BLaER1 treated with 17β-estradiol and CSF1 and Interleukin-3, amounts not matched to agents 10 nM and 100 nM (cell line): ENCODE measurements around the gene FAM98A.

ENCODE experiments used
- H3K27ac ChIP-seq, 11 experiments: shearing (Covaris generic); formaldehyde crosslinking; 2 replicates each; pipeline ENCODE4 v1.8.1; 2022
- H3K27me3 ChIP-seq, 11 experiments: shearing (Covaris generic); formaldehyde crosslinking; 2 replicates each; pipeline ENCODE4 v1.8.1; 2022
- H3K36me3 ChIP-seq, 11 experiments: shearing (Covaris generic); formaldehyde crosslinking; 2 replicates each; pipeline ENCODE4 v1.8.1; 2022
- H3K4me1 ChIP-seq, 10 experiments: shearing (Covaris generic); formaldehyde crosslinking; 2 replicates each; pipeline ENCODE4 v1.8.1; 2022
- H3K4me2 ChIP-seq, 11 experiments: shearing (Covaris generic); formaldehyde crosslinking; 2 replicates each; pipeline ENCODE4 v1.8.1; 2022
- H3K4me3 ChIP-seq, 10 experiments: shearing (Covaris generic); formaldehyde crosslinking; 2 replicates each; pipeline ENCODE4 v1.8.1; 2022
- H3K9ac ChIP-seq, 11 experiments: shearing (Covaris generic); formaldehyde crosslinking; 2 replicates each; pipeline ENCODE4 v1.8.1; 2022
- H3K9me3 ChIP-seq, 11 experiments: shearing (Covaris generic); formaldehyde crosslinking; replicated peaks in 1 of 11; 2 replicates each; pipeline ENCODE4 v1.8.1; 2022
- H4K20me1 ChIP-seq, 11 experiments: shearing (Covaris generic); formaldehyde crosslinking; 2 replicates each; pipeline ENCODE4 v1.8.1; 2022
- Cebpa-rat ChIP-seq, 11 experiments: shearing (Covaris generic); IDR thresholded peaks; 2 replicates each; pipeline ENCODE4 v1.8.1; 2022

Gene FAM98A

DNA sequence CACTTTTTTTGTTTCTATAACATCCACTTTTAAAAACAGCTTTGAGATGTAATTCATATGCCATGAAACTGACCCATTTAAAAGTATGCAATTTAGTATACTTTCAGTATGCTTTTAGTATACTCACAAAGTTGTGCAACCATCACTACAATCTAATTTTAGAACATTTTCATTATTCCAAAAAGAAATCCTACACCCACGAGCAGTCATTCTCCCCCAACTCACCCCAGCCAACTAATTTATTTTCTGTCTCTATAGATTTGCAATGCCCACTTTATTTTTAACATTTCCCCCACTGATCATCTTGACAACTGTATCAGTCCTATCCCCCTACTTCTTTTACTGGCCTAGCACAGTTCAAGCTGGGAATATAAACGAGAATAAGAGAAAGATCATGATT, 39.1 kb downstream of the FAM98A start:
- Histone ChIP-seq H3K27ac (no peak overlapping the region), H3K4me1 (peaks cover 8 to 48% (median 11%) of the 10 kb centered on the region in 10 experiments), H3K9ac (no peak overlapping the region), H4K20me1 (no peaks in the 10 kb centered on the region), H3K36me3 (peaks cover 0 to 45% (median 0%) of the 10 kb centered on the region in 11 experiments; a peak in 6 of 22 replicates), H3K4me3 (no peak overlapping the region), H3K9me3 (no peaks in the 10 kb centered on the region), H3K4me2 (peak overlapping the region in 4 of 11 experiments; percentile 5 to 35 (median 16); a peak in 4 of 22 replicates), H3K27me3 (no peaks in the 10 kb centered on the region)
- no peak for TF ChIP-seq Cebpa-rat (IDR thresholded peaks at IDR 0.05)

DNA sequence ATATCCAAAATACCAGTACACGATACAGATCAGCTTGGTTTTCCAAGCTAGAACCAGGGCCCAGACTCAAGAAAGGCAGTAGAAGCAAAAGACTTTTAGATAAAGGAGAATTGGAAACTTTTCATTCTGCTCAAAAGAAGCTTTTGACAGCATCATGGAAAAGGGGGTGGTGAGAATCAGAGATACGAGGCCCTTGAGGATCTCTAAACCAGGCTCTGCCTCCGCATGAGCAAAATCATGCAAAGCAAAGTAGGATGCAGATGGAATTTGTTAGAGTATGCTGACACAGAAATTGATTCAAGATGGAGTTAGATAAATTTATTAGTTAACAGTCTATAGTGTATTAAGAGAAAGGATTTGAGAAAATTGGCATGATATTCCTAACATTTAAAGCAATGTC, 39.8 kb downstream of the FAM98A start:
- TF ChIP-seq Cebpa-rat (IDR thresholded peaks at IDR 0.05): no peak
- peaks cover 0 to 45% (median 0%) of the 10 kb centered on the region in 11 experiments; a peak in 6 of 22 replicates for H3K36me3 ChIP-seq
- H3K27ac ChIP-seq: no peak overlapping the region
- no peaks in the 10 kb centered on the region for H4K20me1 ChIP-seq
- no peaks in the 10 kb centered on the region for H3K27me3 ChIP-seq
- no peak overlapping the region for H3K4me3 ChIP-seq
- H3K9me3 ChIP-seq: no peaks in the 10 kb centered on the region
- peaks cover 15 to 54% (median 18%) of the 10 kb centered on the region in 10 experiments for H3K4me1 ChIP-seq
- H3K4me2 ChIP-seq: peak overlapping the region in 4 of 11 experiments; percentile 5 to 35 (median 16); a peak in 4 of 22 replicates
- H3K9ac ChIP-seq: no peak overlapping the region

DNA sequence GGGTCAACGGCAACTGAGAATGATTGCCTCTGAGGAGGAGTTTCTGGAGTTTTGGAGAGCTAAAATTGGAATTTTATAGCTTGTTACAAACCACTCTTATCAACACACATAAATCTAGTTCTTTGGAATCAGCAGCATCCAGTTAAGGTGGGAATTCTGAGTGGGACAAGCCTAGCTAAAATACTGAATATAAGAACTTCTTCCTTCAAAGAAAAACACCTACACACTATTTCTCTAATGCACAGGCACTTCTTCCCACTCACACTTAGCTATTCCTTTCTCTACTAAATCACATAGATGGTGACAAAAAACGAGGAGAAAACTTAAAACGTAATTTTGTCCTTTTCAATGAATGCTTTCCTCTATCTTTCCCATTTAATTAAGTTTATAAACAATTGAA, 43.4 kb downstream of the FAM98A start:
- no peak for TF ChIP-seq Cebpa-rat (IDR thresholded peaks at IDR 0.05)
- Histone ChIP-seq H3K4me3 (peak overlapping the region in 7 of 10 experiments; percentile 1 to 28 (median 10); a peak in 5 of 20 replicates), H3K27me3 (no peaks in the 10 kb centered on the region), H4K20me1 (no peaks in the 10 kb centered on the region), H3K36me3 (peaks cover 0 to 24% (median 0%) of the 10 kb centered on the region in 11 experiments; a peak in 4 of 22 replicates), H3K4me2 (peak overlapping the region; percentile 76 to 90 (median 83)), H3K27ac (peak overlapping the region; percentile 75 to 89 (median 83)), H3K4me1 (peaks cover 19 to 91% (median 38%) of the 10 kb centered on the region in 10 experiments), H3K9ac (peak overlapping the region in 10 of 11 experiments; percentile 55 to 73 (median 69); a peak in 17 of 22 replicates), H3K9me3 (no peaks in the 10 kb centered on the region)

DNA sequence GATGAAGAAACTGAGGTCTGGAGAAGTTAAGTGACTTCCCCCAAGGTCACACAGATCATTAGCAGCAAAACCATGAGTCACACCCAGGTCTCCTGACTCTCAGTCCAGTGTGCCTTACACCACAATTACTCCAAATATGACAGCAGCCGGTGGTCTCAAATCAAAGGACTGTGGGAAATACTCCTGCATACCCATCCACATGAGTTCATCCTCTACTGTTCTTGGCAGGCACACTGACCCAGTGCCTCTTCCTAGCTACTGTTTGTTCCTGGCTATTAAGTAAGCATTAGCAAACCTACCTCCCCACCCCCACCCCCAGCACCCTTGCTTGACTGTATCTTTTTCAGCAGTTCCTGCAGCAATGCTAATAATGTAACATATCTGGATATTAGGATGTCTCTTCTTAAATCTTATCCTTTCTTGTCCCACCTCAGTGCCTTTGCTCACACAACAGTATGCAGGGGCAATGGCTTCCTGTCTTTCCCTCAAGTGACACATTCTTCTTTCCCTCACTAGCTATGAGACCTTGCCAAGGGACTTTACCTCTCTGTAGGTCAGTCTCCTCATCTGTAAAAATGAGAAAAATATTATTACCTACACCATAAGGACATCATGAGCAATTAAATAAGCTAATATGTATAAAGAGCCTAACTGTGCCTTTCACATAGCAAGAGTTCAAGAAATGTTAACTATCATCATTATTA, 46.2 kb downstream of the FAM98A start:
- Histone ChIP-seq H3K27me3 (no peaks in the 10 kb centered on the region), H3K9me3 (no peaks in the 10 kb centered on the region), H3K27ac (peak overlapping the region in 6 of 11 experiments; percentile 22 to 89 (median 84); a peak in 8 of 22 replicates), H3K4me2 (peak overlapping the region in 7 of 11 experiments; percentile 76 to 90 (median 84); a peak in 14 of 22 replicates), H3K4me1 (peaks cover 19 to 70% (median 38%) of the 10 kb centered on the region in 10 experiments), H3K9ac (no peak overlapping the region), H3K36me3 (peaks cover 0 to 11% (median 0%) of the 10 kb centered on the region in 11 experiments; a peak in 2 of 22 replicates), H3K4me3 (no peak overlapping the region), H4K20me1 (no peaks in the 10 kb centered on the region)
- no peak for TF ChIP-seq Cebpa-rat (IDR thresholded peaks at IDR 0.05)

DNA sequence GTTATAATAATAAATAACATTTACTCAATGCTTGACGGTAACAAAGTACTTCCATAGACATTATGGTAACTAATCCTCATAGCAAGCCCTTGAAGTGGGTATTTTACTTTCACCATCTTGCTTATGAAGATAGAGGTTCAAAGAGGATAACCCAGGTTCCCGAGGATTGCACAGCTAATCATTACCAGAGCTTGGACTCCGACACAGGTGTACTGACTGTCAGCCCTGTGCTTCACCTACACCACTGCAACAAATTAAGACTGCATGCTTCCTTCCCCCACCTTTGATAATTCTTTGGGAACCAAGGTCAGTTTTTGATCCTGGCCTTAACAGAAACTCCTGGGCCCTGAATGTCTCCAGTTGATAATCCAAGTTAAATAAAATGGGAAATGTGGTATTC, 48.9 kb downstream of the FAM98A start:
- peaks cover 0 to 12% (median 0%) of the 10 kb centered on the region in 11 experiments; a peak in 4 of 22 replicates for H3K9me3 ChIP-seq
- H3K4me2 ChIP-seq: no peak overlapping the region
- peaks cover 12 to 46% (median 28%) of the 10 kb centered on the region in 10 experiments for H3K4me1 ChIP-seq
- TF ChIP-seq Cebpa-rat (IDR thresholded peaks at IDR 0.05): no peak
- no peak overlapping the region for H3K4me3 ChIP-seq
- no peak overlapping the region for H3K27ac ChIP-seq
- no peaks in the 10 kb centered on the region for H3K27me3 ChIP-seq
- no peak overlapping the region for H3K9ac ChIP-seq
- H4K20me1 ChIP-seq: no peaks in the 10 kb centered on the region
- H3K36me3 ChIP-seq: peaks cover 0 to 17% (median 0%) of the 10 kb centered on the region in 11 experiments; a peak in 2 of 22 replicates

DNA sequence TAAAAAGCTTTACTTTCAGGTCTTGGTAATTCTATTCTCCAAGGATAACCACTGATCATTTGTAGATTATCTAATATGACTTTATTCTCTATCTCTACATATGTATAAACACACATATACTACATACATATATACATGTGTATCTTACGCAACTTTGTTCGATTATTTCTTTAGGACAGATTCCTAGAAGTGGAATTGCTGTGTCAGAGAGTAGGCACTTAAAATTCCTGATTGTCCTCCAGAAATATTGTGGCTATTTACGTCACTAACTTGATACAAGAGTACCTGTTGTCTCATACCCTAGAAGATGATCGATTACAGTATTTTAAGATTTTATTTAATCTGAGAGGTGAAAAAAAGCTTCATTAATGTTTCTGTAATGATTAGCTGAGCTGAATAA, 57.9 kb downstream of the FAM98A start:
- TF ChIP-seq Cebpa-rat (IDR thresholded peaks at IDR 0.05): no peak
- H3K27ac ChIP-seq: no peak overlapping the region

DNA sequence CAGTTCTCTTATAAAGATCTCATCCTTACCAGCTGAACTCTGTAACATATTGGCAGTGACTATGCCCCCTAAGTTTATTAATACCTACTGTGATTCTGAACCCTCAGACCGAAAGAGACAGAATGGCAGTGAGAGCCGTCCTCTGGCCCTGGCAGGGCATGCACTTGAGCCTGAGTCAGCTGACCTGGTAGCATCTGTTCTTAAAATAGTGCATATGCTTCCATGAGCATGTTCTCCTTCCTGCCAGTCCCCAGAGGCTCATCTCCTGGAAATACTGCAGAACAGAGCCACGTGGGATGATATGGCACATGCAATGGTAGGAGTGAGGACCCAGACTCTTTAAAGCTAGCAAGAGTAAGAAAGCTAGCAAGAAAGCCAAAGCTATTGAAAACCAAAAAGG, 63.7 kb downstream of the FAM98A start:
- Histone ChIP-seq H3K9ac (no peak overlapping the region), H3K36me3 (peaks cover 0 to 18% (median 0%) of the 10 kb centered on the region in 11 experiments; a peak in 2 of 22 replicates), H3K4me2 (peak overlapping the region in 3 of 11 experiments; percentile 33 to 60 (median 56); a peak in 5 of 22 replicates), H3K27ac (no peak overlapping the region), H3K9me3 (peaks cover 0 to 17% (median 4%) of the 10 kb centered on the region in 11 experiments; a peak in 9 of 22 replicates), H3K4me1 (peaks cover 0 to 40% (median 4%) of the 10 kb centered on the region in 10 experiments; a peak in 9 of 20 replicates), H4K20me1 (no peaks in the 10 kb centered on the region), H3K27me3 (no peaks in the 10 kb centered on the region), H3K4me3 (no peak overlapping the region)
- TF ChIP-seq Cebpa-rat (IDR thresholded peaks at IDR 0.05): no peak

More for the DNA sequence above, 57.9 kb downstream of the FAM98A start:
- no peaks in the 10 kb centered on the region for H3K4me1 ChIP-seq
- H3K4me2 ChIP-seq: no peak overlapping the region
- H3K9ac ChIP-seq: no peak overlapping the region
- no peaks in the 10 kb centered on the region for H4K20me1 ChIP-seq
- H3K36me3 ChIP-seq: peaks cover 0 to 16% (median 0%) of the 10 kb centered on the region in 11 experiments; a peak in 2 of 22 replicates
- peaks cover 0 to 13% (median 7%) of the 10 kb centered on the region in 11 experiments; a peak in 9 of 22 replicates for H3K9me3 ChIP-seq
- no peak overlapping the region for H3K4me3 ChIP-seq
- H3K27me3 ChIP-seq: no peaks in the 10 kb centered on the region
